RWPE2 (cell line): ENCODE data around the gene VAV3.

Experiments used
- ATAC-seq: fragments of 200-7000 bp; cut with Tn5 transposase; 3 replicates; pipeline ENCODE4 v1.9.1; 2021; ENCODE audit warnings: low read depth
- DNase-seq: peaks from one replicate; pipeline ENCODE4 v3.0.0-alpha.2; 2020; ENCODE audit warnings: low spot score
- H3K27ac ChIP-seq: fragments of 450-650 bp; 2 replicates; pipeline ENCODE4 v1.5.1; 2017; ENCODE audit warnings: mild to moderate bottlenecking; ENCODE audit not compliant: poor library complexity, severe bottlenecking
- H3K27me3 ChIP-seq: fragments of 250-450 bp; sonication (Bioruptor Pico); 2 replicates; pipeline ENCODE4 v1.5.1; 2021; ENCODE audit warnings: mild to moderate bottlenecking, moderate library complexity; ENCODE audit not compliant: insufficient read depth, poor library complexity, severe bottlenecking
- H3K36me3 ChIP-seq: fragments of 250-450 bp; sonication (Bioruptor Pico); 2 replicates; pipeline ENCODE4 v1.5.1; 2020; ENCODE audit warnings: low read depth, mild to moderate bottlenecking, moderate library complexity
- H3K4me1 ChIP-seq: fragments of 250-450 bp; sonication (Bioruptor Pico); 2 replicates; pipeline ENCODE4 v1.5.1; 2021; ENCODE audit warnings: mild to moderate bottlenecking, moderate library complexity; ENCODE audit not compliant: insufficient read depth, poor library complexity, severe bottlenecking
- H3K4me3 ChIP-seq: fragments of 250-450 bp; sonication (Bioruptor Pico); 2 replicates; pipeline ENCODE4 v1.5.1; 2021; ENCODE audit warnings: mild to moderate bottlenecking, moderate library complexity; ENCODE audit not compliant: severe bottlenecking
- H3K9me3 ChIP-seq: fragments of 250-450 bp; sonication (Bioruptor Pico); 2 replicates; pipeline ENCODE4 v1.5.1; 2021; ENCODE audit warnings: mild to moderate bottlenecking, moderate library complexity; ENCODE audit not compliant: severe bottlenecking
- TF ChIP-seq, protein P1 (sequence below): fragments of 450-650 bp; IDR thresholded peaks from one replicate; pipeline ENCODE4 v1.5.1; 2017; ENCODE audit warnings: mild to moderate bottlenecking, moderate library complexity; ENCODE audit not compliant: poor library complexity, severe bottlenecking

The VAV3 gene

GRCh38 chr1:107926436-107927080 lies 38.4 kb downstream of the VAV3 start:
- TF ChIP-seq, protein P1, sequence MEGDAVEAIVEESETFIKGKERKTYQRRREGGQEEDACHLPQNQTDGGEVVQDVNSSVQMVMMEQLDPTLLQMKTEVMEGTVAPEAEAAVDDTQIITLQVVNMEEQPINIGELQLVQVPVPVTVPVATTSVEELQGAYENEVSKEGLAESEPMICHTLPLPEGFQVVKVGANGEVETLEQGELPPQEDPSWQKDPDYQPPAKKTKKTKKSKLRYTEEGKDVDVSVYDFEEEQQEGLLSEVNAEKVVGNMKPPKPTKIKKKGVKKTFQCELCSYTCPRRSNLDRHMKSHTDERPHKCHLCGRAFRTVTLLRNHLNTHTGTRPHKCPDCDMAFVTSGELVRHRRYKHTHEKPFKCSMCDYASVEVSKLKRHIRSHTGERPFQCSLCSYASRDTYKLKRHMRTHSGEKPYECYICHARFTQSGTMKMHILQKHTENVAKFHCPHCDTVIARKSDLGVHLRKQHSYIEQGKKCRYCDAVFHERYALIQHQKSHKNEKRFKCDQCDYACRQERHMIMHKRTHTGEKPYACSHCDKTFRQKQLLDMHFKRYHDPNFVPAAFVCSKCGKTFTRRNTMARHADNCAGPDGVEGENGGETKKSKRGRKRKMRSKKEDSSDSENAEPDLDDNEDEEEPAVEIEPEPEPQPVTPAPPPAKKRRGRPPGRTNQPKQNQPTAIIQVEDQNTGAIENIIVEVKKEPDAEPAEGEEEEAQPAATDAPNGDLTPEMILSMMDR: no peak
- no peaks in the 10 kb centered on the region for H3K9me3 ChIP-seq
- ATAC-seq (peak; percentile 31; the same call in 2 of the 3 replicates), DNase-seq (no peak)
- no peaks in the 10 kb centered on the region for H3K36me3 ChIP-seq
- H3K27ac ChIP-seq: no peak overlapping the region
- no peaks in the 10 kb centered on the region for H3K27me3 ChIP-seq
- no peaks in the 10 kb centered on the region for H3K4me1 ChIP-seq
- no peak overlapping the region for H3K4me3 ChIP-seq

DNA sequence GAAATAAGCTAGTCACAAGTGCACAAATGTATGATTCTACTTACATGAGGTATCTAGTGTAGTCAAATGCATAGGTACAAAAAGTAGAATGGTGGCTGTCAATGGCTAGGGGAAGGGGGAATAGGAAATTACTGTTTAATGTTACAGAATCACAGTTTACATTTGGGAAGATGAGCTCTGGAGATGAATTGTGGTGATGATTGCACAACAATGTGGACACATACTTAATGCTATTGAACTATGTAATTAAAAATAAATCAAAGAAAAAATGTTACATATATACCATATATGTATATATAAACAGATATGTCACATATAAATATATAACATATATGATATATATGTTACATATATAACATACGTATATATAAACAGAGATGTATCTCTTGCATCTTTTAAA lies 39.4 kb downstream of the VAV3 start:
- ATAC-seq (no peak), DNase-seq (no peak)
- Histone ChIP-seq H3K27me3 (no peaks in the 10 kb centered on the region), H3K4me3 (no peak overlapping the region), H3K27ac (no peak overlapping the region), H3K4me1 (no peaks in the 10 kb centered on the region), H3K36me3 (no peaks in the 10 kb centered on the region), H3K9me3 (no peaks in the 10 kb centered on the region)
- TF ChIP-seq, protein P1: no peak

DNA sequence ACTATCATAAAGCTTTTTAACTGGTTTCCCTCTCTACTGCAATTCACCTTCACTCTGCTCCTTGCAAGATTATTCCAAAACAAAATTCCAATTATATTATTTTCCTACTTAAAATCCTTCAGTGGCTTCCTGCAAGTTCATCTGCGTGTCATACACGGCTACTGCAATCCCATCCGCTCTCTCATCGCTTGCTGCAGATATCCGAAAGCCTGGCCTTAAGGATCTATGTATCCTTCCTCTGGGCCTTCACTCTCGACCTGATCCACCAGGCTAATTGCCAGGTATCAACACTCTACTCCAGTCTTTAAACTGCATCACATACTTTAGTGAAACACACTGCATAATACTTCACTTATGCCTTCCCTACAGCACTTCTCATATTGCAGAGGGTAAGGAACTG lies 44.0 kb downstream of the VAV3 start:
- H3K27ac ChIP-seq: no peak overlapping the region
- no peak for DNase-seq
- no peaks in the 10 kb centered on the region for H3K9me3 ChIP-seq
- no peak overlapping the region for H3K4me3 ChIP-seq
- H3K27me3 ChIP-seq: no peaks in the 10 kb centered on the region
- ATAC-seq: no peak
- TF ChIP-seq, protein P1: no peak
- H3K4me1 ChIP-seq: no peaks in the 10 kb centered on the region
- no peaks in the 10 kb centered on the region for H3K36me3 ChIP-seq

- Histone ChIP-seq H3K9me3 (no peaks in the 10 kb centered on the region), H3K27ac (no peak overlapping the region), H3K27me3 (no peaks in the 10 kb centered on the region), H3K36me3 (no peaks in the 10 kb centered on the region), H3K4me3 (no peak overlapping the region), H3K4me1 (no peaks in the 10 kb centered on the region)
- TF ChIP-seq, protein P1: no peak
- no peak for DNase-seq
- ATAC-seq: no peak
Observed at GRCh38 chr1:107920561-107920960, 44.4 kb downstream of the VAV3 start.

- Histone ChIP-seq H3K4me1 (no peaks in the 10 kb centered on the region), H3K27me3 (no peaks in the 10 kb centered on the region), H3K9me3 (no peaks in the 10 kb centered on the region), H3K4me3 (no peak overlapping the region), H3K27ac (no peak overlapping the region), H3K36me3 (no peaks in the 10 kb centered on the region)
- DNase-seq (no peak), ATAC-seq (no peak)
- TF ChIP-seq, protein P1: no peak
Observed at GRCh38 chr1:107919953-107920352, 45.0 kb downstream of the VAV3 start.
